Measurements from ENCODE around the gene PSG2. TPM values are rescaled to one million over a fixed set of nuclear protein-coding genes. Genes with fewer than 3 reads are reported as not detected.

The PSG2 gene
- not detected for total RNA-seq

GRCh38 chr19:43082601-43083000 is at the start of gene PSG2:
PSG2 (minus strand) TSS chr19:43082701; CDS start chr19:43082569, 132 bp downstream.

GRCh38 chr19:43026369-43026768 is 56.1 kb downstream of the PSG2 start, which contains the start of gene PSG11:
PSG11 (minus strand) TSS chr19:43026469; CDS start chr19:43026372, 97 bp downstream.

Other genes with a start within 250 kb of the PSG2 start
- not detected for gene PSG1, start 203.0 kb downstream of the PSG2 start, total RNA-seq
- not detected for gene PSG6, start 164.8 kb downstream of the PSG2 start, total RNA-seq
- not detected for gene PSG7, start 145.5 kb downstream of the PSG2 start, total RNA-seq
- gene PSG11, start 56.2 kb downstream of the PSG2 start, total RNA-seq = not detected
- gene PSG5, start 103.8 kb upstream of the PSG2 start, total RNA-seq = not detected
- not detected for gene PSG4, start 122.9 kb upstream of the PSG2 start, total RNA-seq
- gene PSG9, start 186.8 kb upstream of the PSG2 start, total RNA-seq = not detected

Data from melanocyte of skin (primary cell).